Activated T-cell treated with anti-CD3 and anti-CD28 coated beads, Interleukin-2, amount 50 U/mL, for 72 hours (primary cell): ENCODE measurements around the gene PTPRU. TPM values are rescaled to one million over a fixed set of nuclear protein-coding genes. Genes with fewer than 3 reads are reported as not detected.

Experiments used
- ATAC-seq, 2 donors: fragments of 150-1000 bp; cut with Tn5 transposase; replicated peaks in 1 of 2; 2 replicates each; pipeline ENCODE4 v1.10.0; 2021; ENCODE audit warnings: moderate library complexity in 2 of 2, mild to moderate bottlenecking in 1 of 2
- DNase-seq, 2 donors: peaks; one replicate each; pipeline ENCODE4 v3.0.0; 2021 to 2022; ENCODE audit warnings: mixed read lengths in 1 of 2
- H3K27ac Mint-ChIP-seq: one replicate; pipeline ENCODE4 v1.8.0; 2022; ENCODE audit warnings: mild to moderate bottlenecking, moderate library complexity, mixed read lengths
- H3K27me3 Mint-ChIP-seq: one replicate; pipeline ENCODE4 v1.8.0; 2022; ENCODE audit warnings: low read depth, mixed read lengths
- H3K36me3 Mint-ChIP-seq, 2 donors: one replicate each; pipeline ENCODE4 v1.8.0; 2022; ENCODE audit warnings: mixed read lengths in 2 of 2, mild to moderate bottlenecking in 1 of 2; ENCODE audit not compliant: insufficient read depth in 2 of 2
- H3K4me1 Mint-ChIP-seq: one replicate; pipeline ENCODE4 v1.8.0; 2022; ENCODE audit warnings: low read depth, mixed read lengths
- H3K4me3 Mint-ChIP-seq, 2 donors: one replicate each; pipeline ENCODE4 v1.8.0; 2022; ENCODE audit warnings: mild to moderate bottlenecking in 2 of 2, mixed read lengths in 2 of 2, moderate library complexity in 2 of 2
- H3K9me3 Mint-ChIP-seq, 2 donors: one replicate each; pipeline ENCODE4 v1.8.0; 2022; ENCODE audit warnings: mixed read lengths in 2 of 2
- total RNA-seq, 2 donors: library from RNA; stranded (reverse); gene quantifications; one replicate each; pipeline ENCODE4 v1.2.3, GENCODE V29; 2022

The PTPRU gene
- total RNA-seq, 2 donors from 2014 or later, result 0.17 to 0.83 TPM

GRCh38 chr1:29254346-29254745, 18.0 kb downstream of the PTPRU start:
- Mint-ChIP-seq H3K4me1 (no peaks in the 10 kb centered on the region), H3K4me3 (no peak overlapping the region), H3K27me3 (peaks cover 16% of the 10 kb centered on the region), H3K27ac (no peak overlapping the region), H3K36me3 (no peaks in the 10 kb centered on the region), H3K9me3 (no peaks in the 10 kb centered on the region)
- ATAC-seq (no peak), DNase-seq (no peak)

GRCh38 chr1:29255134-29255666, 18.9 kb downstream of the PTPRU start:
- Mint-ChIP-seq H3K4me3 (no peak overlapping the region), H3K27me3 (peaks cover 24% of the 10 kb centered on the region), H3K27ac (no peak overlapping the region), H3K9me3 (no peaks in the 10 kb centered on the region), H3K36me3 (no peaks in the 10 kb centered on the region), H3K4me1 (peaks cover 4% of the 10 kb centered on the region)
- ATAC-seq, result no peak
- DNase-seq, result no peak

GRCh38 chr1:29256394-29256793, 20.1 kb downstream of the PTPRU start:
- no peak for ATAC-seq
- Mint-ChIP-seq H3K4me3 (no peak overlapping the region), H3K27ac (no peak overlapping the region)

GRCh38 chr1:29256979-29257804, 20.9 kb downstream of the PTPRU start:
- ATAC-seq (no peak), DNase-seq (no peak)
- no peak overlapping the region for H3K27ac Mint-ChIP-seq
- peaks cover 9% of the 10 kb centered on the region for H3K4me1 Mint-ChIP-seq
- H3K4me3 Mint-ChIP-seq, result no peak overlapping the region
- no peaks in the 10 kb centered on the region for H3K9me3 Mint-ChIP-seq
- peaks cover 44% of the 10 kb centered on the region for H3K27me3 Mint-ChIP-seq
- no peaks in the 10 kb centered on the region for H3K36me3 Mint-ChIP-seq

More at GRCh38 chr1:29256394-29256793, 20.1 kb downstream of the PTPRU start:
- Mint-ChIP-seq H3K27me3 (peaks cover 36% of the 10 kb centered on the region), H3K36me3 (no peaks in the 10 kb centered on the region), H3K9me3 (no peaks in the 10 kb centered on the region), H3K4me1 (peaks cover 9% of the 10 kb centered on the region)
- DNase-seq, result no peak

DNA sequence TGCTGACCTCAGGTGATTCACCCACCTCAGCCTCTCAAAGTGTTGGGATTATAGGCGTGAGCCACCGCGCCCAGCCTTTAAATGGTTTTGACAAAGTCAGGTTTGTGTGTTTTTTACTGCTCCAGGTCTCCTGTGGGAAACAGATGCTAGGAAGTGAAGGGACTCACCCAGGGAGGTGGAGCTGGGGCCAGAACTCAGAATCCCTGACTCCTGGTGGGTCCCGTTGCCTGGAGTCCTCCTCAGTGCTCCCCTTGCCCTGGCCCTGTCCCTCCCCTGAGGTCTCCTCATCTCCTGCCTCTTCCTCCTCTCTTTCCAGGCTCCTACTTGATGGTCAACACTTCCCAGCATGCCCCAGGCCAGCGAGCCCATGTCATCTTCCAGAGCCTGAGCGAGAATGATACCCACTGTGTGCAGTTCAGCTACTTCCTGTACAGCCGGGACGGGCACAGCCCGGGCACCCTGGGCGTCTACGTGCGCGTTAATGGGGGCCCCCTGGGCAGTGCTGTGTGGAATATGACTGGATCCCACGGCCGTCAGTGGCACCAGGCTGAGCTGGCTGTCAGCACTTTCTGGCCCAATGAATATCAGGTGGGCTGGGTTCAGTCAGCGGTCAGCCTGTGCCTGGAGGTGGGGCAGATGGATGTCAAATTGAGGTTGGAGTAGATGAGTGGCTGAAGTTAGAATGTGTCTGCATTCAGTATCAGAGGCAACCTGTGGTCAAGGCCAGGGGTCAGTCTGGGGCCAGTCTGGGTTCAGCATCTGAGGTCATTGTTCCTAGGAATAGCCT, 22.1 kb downstream of the PTPRU start:
- H3K4me3 Mint-ChIP-seq, result peak overlapping the region in 1 of 2 donors; percentile 15
- no peaks in the 10 kb centered on the region for H3K9me3 Mint-ChIP-seq
- H3K27ac Mint-ChIP-seq, result no peak overlapping the region
- H3K4me1 Mint-ChIP-seq, result peaks cover 9% of the 10 kb centered on the region
- peaks cover 49% of the 10 kb centered on the region for H3K27me3 Mint-ChIP-seq
- ATAC-seq (no peak), DNase-seq (no peak)
- H3K36me3 Mint-ChIP-seq, result no peaks in the 10 kb centered on the region

GRCh38 chr1:29258976-29259801, 22.9 kb downstream of the PTPRU start:
- H3K9me3 Mint-ChIP-seq, result no peaks in the 10 kb centered on the region
- H3K36me3 Mint-ChIP-seq, result no peaks in the 10 kb centered on the region
- no peak overlapping the region for H3K27ac Mint-ChIP-seq
- DNase-seq (no peak), ATAC-seq (peak; percentile 42 to 55)
- peak overlapping the region; percentile 78 to 86 for H3K4me3 Mint-ChIP-seq
- H3K4me1 Mint-ChIP-seq, result peaks cover 9% of the 10 kb centered on the region
- H3K27me3 Mint-ChIP-seq, result peaks cover 49% of the 10 kb centered on the region

GRCh38 chr1:29259802-29260441, 23.6 kb downstream of the PTPRU start:
- peak; percentile 42 to 54 for DNase-seq
- no peaks in the 10 kb centered on the region for H3K36me3 Mint-ChIP-seq
- peaks cover 9% of the 10 kb centered on the region for H3K4me1 Mint-ChIP-seq
- peak overlapping the region; percentile 78 to 86 for H3K4me3 Mint-ChIP-seq
- H3K9me3 Mint-ChIP-seq, result no peaks in the 10 kb centered on the region
- no peak overlapping the region for H3K27ac Mint-ChIP-seq
- ATAC-seq, result peak; percentile 72 to 80
- peaks cover 49% of the 10 kb centered on the region for H3K27me3 Mint-ChIP-seq

DNA sequence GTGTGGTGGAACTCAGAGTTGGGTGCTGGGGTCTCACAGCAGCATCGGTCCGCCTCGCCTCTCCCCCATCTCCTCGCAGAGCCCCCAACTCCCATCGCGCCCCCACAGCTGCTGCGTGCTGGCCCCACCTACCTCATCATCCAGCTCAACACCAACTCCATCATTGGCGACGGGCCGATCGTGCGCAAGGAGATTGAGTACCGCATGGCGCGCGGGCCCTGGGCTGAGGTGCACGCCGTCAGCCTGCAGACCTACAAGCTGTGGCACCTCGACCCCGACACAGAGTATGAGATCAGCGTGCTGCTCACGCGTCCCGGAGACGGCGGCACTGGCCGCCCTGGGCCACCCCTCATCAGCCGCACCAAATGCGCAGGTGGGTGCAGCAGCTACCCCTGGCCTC, 24.2 kb downstream of the PTPRU start:
- H3K27ac Mint-ChIP-seq, result no peak overlapping the region
- H3K4me3 Mint-ChIP-seq, result peak overlapping the region; percentile 78 to 86
- peaks cover 9% of the 10 kb centered on the region for H3K4me1 Mint-ChIP-seq
- ATAC-seq (no peak), DNase-seq (no peak)
- H3K27me3 Mint-ChIP-seq, result peaks cover 53% of the 10 kb centered on the region
- H3K9me3 Mint-ChIP-seq, result no peaks in the 10 kb centered on the region
- no peaks in the 10 kb centered on the region for H3K36me3 Mint-ChIP-seq

- no peak for ATAC-seq
- no peaks in the 10 kb centered on the region for H3K36me3 Mint-ChIP-seq
- no peak for DNase-seq
- H3K9me3 Mint-ChIP-seq, result no peaks in the 10 kb centered on the region
- peaks cover 8% of the 10 kb centered on the region for H3K4me1 Mint-ChIP-seq
- H3K4me3 Mint-ChIP-seq, result no peak overlapping the region
- H3K27ac Mint-ChIP-seq, result no peak overlapping the region
- H3K27me3 Mint-ChIP-seq, result peaks cover 70% of the 10 kb centered on the region
Observed at GRCh38 chr1:29264773-29265389, 28.6 kb downstream of the PTPRU start.

GRCh38 chr1:29266912-29267311, 30.6 kb downstream of the PTPRU start:
- Mint-ChIP-seq H3K36me3 (no peaks in the 10 kb centered on the region), H3K27ac (no peak overlapping the region), H3K27me3 (peaks cover 68% of the 10 kb centered on the region), H3K9me3 (no peaks in the 10 kb centered on the region), H3K4me1 (no peaks in the 10 kb centered on the region), H3K4me3 (no peak overlapping the region)
- ATAC-seq (no peak), DNase-seq (no peak)

DNA sequence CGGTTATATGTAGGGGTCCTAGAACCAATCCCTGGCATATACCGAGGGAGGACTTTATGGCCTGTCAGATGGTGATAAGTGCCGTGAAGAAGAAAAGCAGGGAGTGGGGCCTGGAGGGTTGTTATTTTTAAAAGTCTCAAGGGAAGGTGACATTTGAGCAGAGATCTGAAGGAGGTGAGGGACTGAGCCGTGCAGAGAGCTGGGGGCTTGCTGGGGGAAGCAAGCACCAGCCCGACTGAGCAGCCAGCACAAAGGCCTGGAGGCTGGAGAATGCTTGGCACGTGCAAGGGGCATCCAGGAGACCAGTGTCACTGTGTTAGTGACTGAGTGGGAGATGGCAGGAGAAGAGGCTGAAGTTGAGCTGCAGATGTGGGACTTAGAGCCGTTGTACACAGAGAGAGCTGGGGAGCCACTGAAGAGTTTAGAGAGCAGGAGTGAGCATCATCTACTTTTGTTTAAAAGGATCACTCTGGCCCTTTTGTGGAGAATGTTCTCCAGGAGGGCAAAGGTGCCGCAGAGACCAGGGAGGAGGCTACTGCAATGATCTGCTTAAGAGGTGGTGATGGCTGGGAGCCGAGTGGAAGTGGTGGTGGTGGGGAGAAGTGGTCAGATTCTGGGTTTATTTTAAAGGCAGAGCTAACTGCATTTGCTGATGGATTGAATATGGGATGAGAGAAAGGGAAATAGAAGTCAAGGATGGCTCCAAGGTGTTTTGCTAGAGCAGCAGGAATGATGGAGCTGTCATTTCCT, 31.2 kb downstream of the PTPRU start:
- H3K4me3 Mint-ChIP-seq, result no peak overlapping the region
- H3K36me3 Mint-ChIP-seq, result no peaks in the 10 kb centered on the region
- DNase-seq (no peak), ATAC-seq (no peak)
- H3K27ac Mint-ChIP-seq, result no peak overlapping the region
- H3K9me3 Mint-ChIP-seq, result no peaks in the 10 kb centered on the region
- H3K4me1 Mint-ChIP-seq, result no peaks in the 10 kb centered on the region
- H3K27me3 Mint-ChIP-seq, result peaks cover 68% of the 10 kb centered on the region
